OCI-LY1 (cell line): ENCODE data around the gene MMAB.

ENCODE experiments used
- H2AFZ ChIP-seq: fragments of 200-600 bp; sonication (generic), shearing (Covaris generic); 2 replicates; pipeline ENCODE4 v1.6.0; 2014; ENCODE audit warnings: antibody characterized with exemption, mild to moderate bottlenecking, low read length
- H3F3A ChIP-seq: fragments of 200-600 bp; sonication (generic), shearing (Covaris generic); 2 replicates; pipeline ENCODE4 v1.6.0; 2014; ENCODE audit warnings: mild to moderate bottlenecking, antibody characterized with exemption, low read length, moderate library complexity; ENCODE audit not compliant: insufficient read depth
- H3K27ac ChIP-seq: fragments of 200-600 bp; sonication (generic); 2 replicates; pipeline ENCODE4 v1.5.1; 2014; ENCODE audit warnings: low read length, mixed run types, mild to moderate bottlenecking, low read depth; ENCODE audit not compliant: poor library complexity, severe bottlenecking
- H3K27me3 ChIP-seq: fragments of 200-600 bp; sonication (generic); 2 replicates; pipeline ENCODE4 v1.6.0; 2014; ENCODE audit warnings: antibody characterized with exemption, mild to moderate bottlenecking, low read length, moderate library complexity; ENCODE audit not compliant: insufficient read depth
- H3K36me3 ChIP-seq: fragments of 200-600 bp; sonication (generic); 2 replicates; pipeline ENCODE4 v1.6.1; 2014; ENCODE audit warnings: mild to moderate bottlenecking, antibody characterized with exemption, low read length, moderate library complexity, mixed read lengths; ENCODE audit not compliant: insufficient read depth
- H3K4me1 ChIP-seq: fragments of 200-600 bp; sonication (generic); 2 replicates; pipeline ENCODE4 v1.5.1; 2014; ENCODE audit warnings: mild to moderate bottlenecking, low read length, moderate library complexity; ENCODE audit not compliant: insufficient read depth, severe bottlenecking
- H3K4me2 ChIP-seq: fragments of 200-600 bp; sonication (generic), shearing (Covaris generic); 2 replicates; pipeline ENCODE4 v1.6.1; 2014; ENCODE audit warnings: low read length
- H3K4me3 ChIP-seq: fragments of 200-600 bp; sonication (generic); 2 replicates; pipeline ENCODE4 v1.5.1; 2014; ENCODE audit warnings: low read length, low read depth, mild to moderate bottlenecking, mixed read lengths; ENCODE audit not compliant: poor library complexity, severe bottlenecking
- H3K79me2 ChIP-seq: fragments of 200-600 bp; shearing (Covaris generic); 2 replicates; pipeline ENCODE4 v1.6.1; 2016; ENCODE audit warnings: mixed run types, low read length, mixed read lengths; ENCODE audit not compliant: insufficient read depth
- H3K9ac ChIP-seq: fragments of 200-600 bp; sonication (generic), shearing (Covaris generic); 2 replicates; pipeline ENCODE4 v1.6.1; 2014; ENCODE audit warnings: mild to moderate bottlenecking, low read length, mixed read lengths
- H3K9me2 ChIP-seq: fragments of 200-600 bp; sonication (generic), shearing (Covaris generic); 2 replicates; pipeline ENCODE4 v1.6.1; 2014; ENCODE audit warnings: low read depth, mild to moderate bottlenecking, low read length, mixed read lengths
- H3K9me3 ChIP-seq: fragments of 200-600 bp; shearing (Covaris generic); 2 replicates; pipeline ENCODE4 v1.6.1; 2014; ENCODE audit warnings: low read length, mixed read lengths
- H4K20me1 ChIP-seq: fragments of 200-600 bp; sonication (generic), shearing (Covaris generic); 2 replicates; pipeline ENCODE4 v1.6.0; 2016; ENCODE audit warnings: mild to moderate bottlenecking, low read length; ENCODE audit not compliant: insufficient read depth
- CTCF ChIP-seq: fragments of 200-600 bp; sonication (generic), shearing (Covaris generic); IDR thresholded peaks from 2 replicates; pipeline ENCODE4 v1.5.1; 2017; ENCODE audit warnings: mild to moderate bottlenecking, antibody characterized with exemption, low read length, moderate library complexity, mixed read lengths
- EZH2 ChIP-seq: fragments of 200-600 bp; sonication (generic), shearing (Covaris generic); IDR thresholded peaks from 2 replicates; pipeline ENCODE4 v1.8.0; 2017; ENCODE audit warnings: borderline replicate concordance, mixed run types, mild to moderate bottlenecking, antibody characterized with exemption, low read length, moderate library complexity, mixed read lengths

MMAB gene

GRCh38 chr12:109597414-109597794, 24.1 kb upstream of the MMAB start:
- Histone ChIP-seq H3K4me1 (no peaks in the 10 kb centered on the region), H3K9me2 (no peaks in the 10 kb centered on the region), H3K79me2 (no peaks in the 10 kb centered on the region), H3K27me3 (no peaks in the 10 kb centered on the region), H3K27ac (no peak overlapping the region), H3K9me3 (no peaks in the 10 kb centered on the region), H4K20me1 (no peaks in the 10 kb centered on the region), H3K36me3 (no peaks in the 10 kb centered on the region), H2AFZ (no peak overlapping the region), H3K4me2 (no peak overlapping the region), H3K4me3 (no peak overlapping the region), H3K9ac (no peak overlapping the region), H3F3A (no peaks in the 10 kb centered on the region)
- TF ChIP-seq EZH2, result no peak
- no peak for TF ChIP-seq CTCF

GRCh38 chr12:109596418-109597244, 23.3 kb upstream of the MMAB start:
- Histone ChIP-seq H3K79me2 (no peaks in the 10 kb centered on the region), H3K9ac (no peak overlapping the region), H3K4me2 (no peak overlapping the region), H3K9me2 (no peaks in the 10 kb centered on the region), H3F3A (no peaks in the 10 kb centered on the region), H3K4me1 (no peaks in the 10 kb centered on the region), H3K9me3 (no peaks in the 10 kb centered on the region), H4K20me1 (no peaks in the 10 kb centered on the region), H3K27ac (no peak overlapping the region), H3K4me3 (no peak overlapping the region), H3K36me3 (no peaks in the 10 kb centered on the region), H2AFZ (no peak overlapping the region), H3K27me3 (no peaks in the 10 kb centered on the region)
- TF ChIP-seq CTCF (no peak), EZH2 (no peak)

- Histone ChIP-seq H3K36me3 (no peaks in the 10 kb centered on the region), H3K4me1 (no peaks in the 10 kb centered on the region), H3K79me2 (no peaks in the 10 kb centered on the region), H3K9me3 (no peaks in the 10 kb centered on the region), H3K4me2 (no peak overlapping the region), H2AFZ (no peak overlapping the region), H3K9me2 (no peaks in the 10 kb centered on the region), H3K27me3 (no peaks in the 10 kb centered on the region), H3K27ac (no peak overlapping the region), H3K9ac (no peak overlapping the region), H3F3A (no peaks in the 10 kb centered on the region), H4K20me1 (no peaks in the 10 kb centered on the region), H3K4me3 (no peak overlapping the region)
- TF ChIP-seq EZH2 (no peak), CTCF (no peak)
Measured at GRCh38 chr12:109595321-109595902, 22.1 kb upstream of the MMAB start.
